CD4-positive, alpha-beta T cell treated with Interleukin-6 at 100 ng/mL for 8 hours (primary cell): ENCODE results near the gene RAD21L1.

ENCODE experiments used
- DNase-seq: peaks from one replicate; pipeline ENCODE4 v3.0.0-alpha.2; 2020; ENCODE audit warnings: mixed read lengths, low spot score

Gene RAD21L1

GRCh38 chr20:1273366-1273765 lies 47.5 kb downstream of the RAD21L1 start:
- no peak for DNase-seq

- no peak for DNase-seq
These were observed 48.9 kb downstream of the RAD21L1 start for GRCh38 chr20:1274485-1275311.

- no peak for DNase-seq
These were observed 50.1 kb downstream of the RAD21L1 start for GRCh38 chr20:1275919-1276318.

- DNase-seq = no peak
These were observed 51.9 kb downstream of the RAD21L1 start for GRCh38 chr20:1277529-1278322.

- DNase-seq = no peak
These were observed 53.1 kb downstream of the RAD21L1 start for GRCh38 chr20:1278993-1279392.

GRCh38 chr20:1280195-1281102 lies 54.6 kb downstream of the RAD21L1 start:
- DNase-seq = no peak

GRCh38 chr20:1281279-1282057 lies 55.6 kb downstream of the RAD21L1 start:
- DNase-seq = no peak

- DNase-seq = no peak
These were observed 57.1 kb downstream of the RAD21L1 start for GRCh38 chr20:1282966-1283365.

GRCh38 chr20:1283522-1284510 lies 58.0 kb downstream of the RAD21L1 start:
- no peak for DNase-seq

GRCh38 chr20:1286267-1287024 lies 60.6 kb downstream of the RAD21L1 start:
- peak; percentile 69 for DNase-seq

GRCh38 chr20:1287306-1287705 lies 61.5 kb downstream of the RAD21L1 start:
- DNase-seq = no peak

GRCh38 chr20:1287787-1288569 lies 62.1 kb downstream of the RAD21L1 start:
- no peak for DNase-seq

GRCh38 chr20:1291191-1291741 lies 65.4 kb downstream of the RAD21L1 start:
- DNase-seq = no peak

- DNase-seq = no peak
These were observed 66.8 kb downstream of the RAD21L1 start for GRCh38 chr20:1292620-1293019.

GRCh38 chr20:1293641-1294379 lies 68.0 kb downstream of the RAD21L1 start:
- DNase-seq = no peak

GRCh38 chr20:1294497-1294896 lies 68.7 kb downstream of the RAD21L1 start:
- no peak for DNase-seq

- no peak for DNase-seq
These were observed 69.6 kb downstream of the RAD21L1 start for GRCh38 chr20:1295276-1295930.
